Adipocyte (in vitro differentiated cells): ENCODE results near the gene KLF13.

Experiments
- DNase-seq: peaks from one replicate; pipeline ENCODE4 v3.0.0-alpha.2; 2015; ENCODE audit warnings: low read depth
- H3K27me3 ChIP-seq: replicated peaks from 2 replicates; pipeline ENCODE4 v1.7.0; 2013; ENCODE audit warnings: mild to moderate bottlenecking, low read length, moderate library complexity; ENCODE audit not compliant: control insufficient read depth, insufficient read depth
- H3K36me3 ChIP-seq: 2 replicates; pipeline ENCODE4 v1.7.0; 2013; ENCODE audit warnings: low read length, mild to moderate bottlenecking, moderate library complexity; ENCODE audit not compliant: control insufficient read depth, insufficient read depth, severe bottlenecking
- H3K4me1 ChIP-seq: 2 replicates; pipeline ENCODE4 v1.7.0; 2013; ENCODE audit warnings: mild to moderate bottlenecking, low read length, moderate library complexity; ENCODE audit not compliant: control insufficient read depth, insufficient read depth
- H3K4me3 ChIP-seq: 2 replicates; pipeline ENCODE4 v1.7.0; 2013; ENCODE audit warnings: mild to moderate bottlenecking, low read length, moderate library complexity
- H3K9ac ChIP-seq: 2 replicates; pipeline ENCODE4 v1.7.0; 2013; ENCODE audit warnings: mild to moderate bottlenecking, low read length, moderate library complexity
- H3K9me3 ChIP-seq: 2 replicates; pipeline ENCODE4 v1.7.0; 2013; ENCODE audit warnings: mild to moderate bottlenecking, low read length, moderate library complexity; ENCODE audit not compliant: control insufficient read depth

KLF13 gene

GRCh38 chr15:31373970-31374369 is 47.3 kb downstream of the KLF13 start:
- Histone ChIP-seq H3K9ac (peak overlapping the region; percentile 28), H3K9me3 (peaks cover 5% of the 10 kb centered on the region), H3K4me1 (peaks cover 44% of the 10 kb centered on the region), H3K4me3 (no peak overlapping the region), H3K36me3 (peaks cover 41% of the 10 kb centered on the region), H3K27me3 (no peaks in the 10 kb centered on the region)
- DNase-seq: no peak

DNA sequence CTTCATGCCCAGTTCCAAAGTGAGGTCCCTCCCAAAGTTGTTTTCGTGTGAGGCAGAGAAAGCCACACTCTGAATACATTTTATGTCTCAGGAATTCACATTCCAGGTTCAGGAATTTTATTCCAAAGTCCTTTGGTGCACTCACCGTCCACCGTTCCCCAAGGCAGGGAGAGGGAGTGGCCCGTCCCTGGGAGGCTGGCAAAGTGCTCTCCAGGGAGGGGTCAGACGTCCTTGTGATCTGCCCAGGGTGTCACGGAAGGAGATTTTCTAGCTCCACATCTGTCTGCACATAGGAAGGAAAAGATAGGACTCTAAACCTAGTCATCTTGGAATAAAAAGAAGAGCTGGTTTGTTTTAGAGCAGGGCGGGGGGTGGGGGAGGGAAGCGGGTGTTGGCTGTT is 47.9 kb downstream of the KLF13 start:
- H3K9me3 ChIP-seq: peaks cover 2% of the 10 kb centered on the region
- no peak overlapping the region for H3K4me3 ChIP-seq
- no peaks in the 10 kb centered on the region for H3K27me3 ChIP-seq
- DNase-seq: no peak
- peaks cover 39% of the 10 kb centered on the region for H3K4me1 ChIP-seq
- H3K36me3 ChIP-seq: peaks cover 46% of the 10 kb centered on the region
- H3K9ac ChIP-seq: peak overlapping the region; percentile 28

GRCh38 chr15:31374986-31375385 is 48.4 kb downstream of the KLF13 start:
- peaks cover 38% of the 10 kb centered on the region for H3K4me1 ChIP-seq
- H3K9ac ChIP-seq: peak overlapping the region; percentile 42
- no peaks in the 10 kb centered on the region for H3K9me3 ChIP-seq
- H3K36me3 ChIP-seq: peaks cover 51% of the 10 kb centered on the region
- no peak for DNase-seq
- no peaks in the 10 kb centered on the region for H3K27me3 ChIP-seq
- no peak overlapping the region for H3K4me3 ChIP-seq

- H3K36me3 ChIP-seq: peaks cover 58% of the 10 kb centered on the region
- DNase-seq: no peak
- H3K9me3 ChIP-seq: no peaks in the 10 kb centered on the region
- H3K4me1 ChIP-seq: peaks cover 35% of the 10 kb centered on the region
- H3K4me3 ChIP-seq: no peak overlapping the region
- no peak overlapping the region for H3K9ac ChIP-seq
- no peaks in the 10 kb centered on the region for H3K27me3 ChIP-seq
Measured at GRCh38 chr15:31375772-31376171, 49.1 kb downstream of the KLF13 start.

DNA sequence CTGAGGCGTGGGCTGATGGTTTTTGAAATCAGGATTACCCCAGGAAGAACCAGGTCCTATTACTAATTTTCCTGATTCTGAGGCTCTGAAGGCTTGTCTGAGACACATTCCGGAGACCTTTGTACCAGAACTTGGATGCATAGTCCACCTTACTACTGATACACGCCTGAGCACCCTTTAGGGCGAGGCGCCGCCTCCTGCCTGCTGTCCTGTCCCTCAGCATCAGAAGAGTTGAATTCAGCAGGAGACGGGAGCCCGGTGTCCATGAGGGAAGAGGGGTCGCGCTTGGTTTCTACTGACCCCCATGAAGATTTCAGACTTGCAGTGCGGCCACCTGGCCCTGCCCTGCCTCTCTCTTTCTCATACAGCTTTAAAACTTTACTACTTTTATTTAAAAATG is 49.9 kb downstream of the KLF13 start:
- peaks cover 64% of the 10 kb centered on the region for H3K36me3 ChIP-seq

GRCh38 chr15:31377030-31377429 is 50.4 kb downstream of the KLF13 start:
- no peaks in the 10 kb centered on the region for H3K9me3 ChIP-seq
- peaks cover 68% of the 10 kb centered on the region for H3K36me3 ChIP-seq
- peaks cover 32% of the 10 kb centered on the region for H3K4me1 ChIP-seq
- no peak overlapping the region for H3K4me3 ChIP-seq
- no peaks in the 10 kb centered on the region for H3K27me3 ChIP-seq
- DNase-seq: no peak
- no peak overlapping the region for H3K9ac ChIP-seq

More for the DNA sequence above, 49.9 kb downstream of the KLF13 start:
- peaks cover 35% of the 10 kb centered on the region for H3K4me1 ChIP-seq
- no peak for DNase-seq
- no peaks in the 10 kb centered on the region for H3K9me3 ChIP-seq
- H3K27me3 ChIP-seq: no peaks in the 10 kb centered on the region
- no peak overlapping the region for H3K4me3 ChIP-seq
- H3K9ac ChIP-seq: no peak overlapping the region

DNA sequence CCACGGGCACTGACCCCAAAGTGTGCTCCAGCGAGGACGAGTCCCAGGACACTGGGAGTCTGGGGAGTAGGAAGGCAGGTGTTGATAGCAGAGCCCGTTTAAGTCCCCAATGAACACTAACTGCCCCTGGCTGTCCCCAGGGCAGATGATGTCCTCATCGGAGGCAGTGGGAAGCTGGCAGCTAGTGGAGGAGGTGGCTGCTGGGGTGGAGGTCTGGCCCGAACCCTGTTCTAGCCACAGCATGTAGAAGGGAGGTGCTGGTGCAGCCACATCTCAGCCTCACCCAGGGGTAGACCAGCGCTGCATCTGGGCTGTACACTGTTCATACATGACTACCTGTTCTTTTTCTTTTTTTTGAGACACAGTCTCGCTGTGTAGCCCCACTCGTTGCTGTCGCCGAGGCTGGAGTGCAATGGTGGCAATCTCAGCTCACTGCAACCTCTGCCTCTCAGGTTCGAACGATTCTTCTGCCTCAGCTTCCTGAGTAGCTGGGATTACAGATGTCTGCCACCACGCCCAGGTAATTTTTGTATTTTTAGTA is 51.8 kb downstream of the KLF13 start:
- peaks cover 18% of the 10 kb centered on the region for H3K4me1 ChIP-seq
- H3K9me3 ChIP-seq: no peaks in the 10 kb centered on the region
- no peaks in the 10 kb centered on the region for H3K27me3 ChIP-seq
- peaks cover 63% of the 10 kb centered on the region for H3K36me3 ChIP-seq
- no peak overlapping the region for H3K9ac ChIP-seq
- H3K4me3 ChIP-seq: no peak overlapping the region
- no peak for DNase-seq

DNA sequence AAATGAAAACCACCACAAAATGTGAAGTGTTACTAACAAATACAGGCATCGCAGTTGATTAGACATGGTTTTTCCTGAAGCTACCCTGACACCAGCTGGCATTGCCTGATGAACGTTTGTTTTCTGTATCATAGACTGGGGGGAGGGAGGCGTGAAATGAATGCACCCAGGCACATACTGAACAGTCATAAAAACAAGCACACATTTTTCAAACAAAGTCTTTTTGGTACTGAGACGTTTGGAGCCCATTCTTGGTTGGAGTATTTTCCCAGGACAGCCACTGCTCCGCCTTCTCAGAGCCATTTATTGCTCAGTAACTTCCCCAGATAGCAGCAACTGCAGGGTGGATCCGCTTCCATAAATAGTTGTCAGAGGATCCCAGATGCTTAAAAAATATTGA is 52.4 kb downstream of the KLF13 start:
- H3K27me3 ChIP-seq: no peaks in the 10 kb centered on the region
- H3K4me3 ChIP-seq: no peak overlapping the region
- DNase-seq: no peak
- no peaks in the 10 kb centered on the region for H3K9me3 ChIP-seq
- no peak overlapping the region for H3K9ac ChIP-seq
- peaks cover 60% of the 10 kb centered on the region for H3K36me3 ChIP-seq
- H3K4me1 ChIP-seq: peaks cover 15% of the 10 kb centered on the region

DNA sequence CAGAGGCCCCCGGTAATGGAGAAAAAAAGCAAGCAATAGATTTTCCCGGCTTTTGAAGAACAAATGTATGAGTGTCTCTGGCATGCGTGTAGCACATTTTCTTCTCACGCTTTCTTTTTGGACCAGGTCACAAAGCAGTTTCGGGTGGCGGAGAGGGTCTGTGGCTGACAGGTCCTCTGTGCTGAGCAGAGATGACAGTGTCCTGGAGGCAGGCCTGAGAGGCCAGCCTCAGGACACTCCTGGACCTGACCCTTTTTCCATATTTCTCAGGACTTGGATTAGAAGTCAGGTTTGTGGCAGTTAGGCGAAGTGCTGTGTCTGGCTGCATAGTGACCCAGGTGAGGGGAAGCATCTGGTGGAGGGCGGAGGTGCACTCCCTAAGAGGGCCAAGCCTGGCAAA is 52.9 kb downstream of the KLF13 start:
- DNase-seq: no peak
- H3K4me1 ChIP-seq: peaks cover 9% of the 10 kb centered on the region
- no peaks in the 10 kb centered on the region for H3K9me3 ChIP-seq
- no peak overlapping the region for H3K4me3 ChIP-seq
- H3K36me3 ChIP-seq: peaks cover 56% of the 10 kb centered on the region
- H3K27me3 ChIP-seq: no peaks in the 10 kb centered on the region
- H3K9ac ChIP-seq: no peak overlapping the region

DNA sequence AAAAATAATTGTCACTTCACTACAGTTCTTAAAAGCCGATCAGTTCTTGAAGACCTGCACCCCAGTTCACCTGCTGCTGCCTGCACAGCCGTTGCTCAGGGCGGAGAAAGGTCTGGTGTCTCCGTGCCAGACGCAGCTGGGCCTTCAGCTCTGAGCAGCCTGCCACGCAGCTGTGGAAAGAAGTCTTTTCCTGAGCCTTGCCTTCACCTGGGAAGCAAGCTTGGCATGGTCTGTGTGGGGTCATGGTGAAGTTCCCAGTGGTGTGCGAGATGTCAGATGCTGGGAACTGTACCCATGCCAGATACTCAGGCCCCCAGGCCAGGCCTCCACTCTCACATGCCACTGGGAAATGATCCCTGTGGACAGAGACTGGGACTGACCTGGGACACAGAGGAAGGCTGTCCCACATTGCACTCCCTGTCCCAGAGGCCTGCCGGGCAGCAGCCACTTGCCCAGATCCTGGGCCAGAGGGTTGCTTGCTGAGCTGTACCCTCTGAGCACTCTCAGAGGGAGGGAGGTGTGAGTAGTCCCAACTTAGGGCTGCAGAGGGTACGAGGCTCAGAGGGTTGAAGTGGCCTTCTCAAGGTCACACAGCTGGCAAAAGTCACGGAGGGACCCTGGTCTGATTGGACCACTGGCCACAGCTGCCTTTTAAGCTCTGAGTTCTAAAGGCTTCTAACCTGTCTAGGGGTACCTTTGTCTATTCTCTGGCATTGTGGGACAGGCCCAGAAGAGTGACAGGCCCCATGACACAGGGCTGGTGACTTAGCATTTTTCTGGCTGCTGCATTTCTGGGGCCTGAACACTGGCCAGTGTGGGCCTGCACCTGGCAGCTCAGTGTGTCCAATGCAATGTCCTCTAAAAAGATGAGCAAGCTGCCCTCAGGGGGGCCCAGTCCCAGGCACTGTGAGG is 55.4 kb downstream of the KLF13 start:
- Histone ChIP-seq H3K27me3 (no peaks in the 10 kb centered on the region), H3K36me3 (peaks cover 40% of the 10 kb centered on the region), H3K4me1 (peaks cover 3% of the 10 kb centered on the region), H3K9me3 (no peaks in the 10 kb centered on the region), H3K4me3 (no peak overlapping the region), H3K9ac (no peak overlapping the region)
- no peak for DNase-seq

- no peak overlapping the region for H3K9ac ChIP-seq
- no peaks in the 10 kb centered on the region for H3K9me3 ChIP-seq
- DNase-seq: no peak
- H3K27me3 ChIP-seq: no peaks in the 10 kb centered on the region
- H3K4me3 ChIP-seq: no peak overlapping the region
- peaks cover 40% of the 10 kb centered on the region for H3K36me3 ChIP-seq
- peaks cover 9% of the 10 kb centered on the region for H3K4me1 ChIP-seq
Measured at GRCh38 chr15:31382713-31383045, 56.0 kb downstream of the KLF13 start.
